IPS DF 19.7 (cell line): ENCODE measurements around the gene PIKFYVE.
"Not testable (repeated sequence)": the region's sequence is repeated elsewhere in the genome, so short reads cannot be mapped to it uniquely, and the experiment has no call there.

Source experiments
- DNase-seq: peaks from one replicate; pipeline ENCODE4 v3.0.0-alpha.2; 2013; ENCODE audit warnings: low read depth, low spot score

Gene PIKFYVE

DNA sequence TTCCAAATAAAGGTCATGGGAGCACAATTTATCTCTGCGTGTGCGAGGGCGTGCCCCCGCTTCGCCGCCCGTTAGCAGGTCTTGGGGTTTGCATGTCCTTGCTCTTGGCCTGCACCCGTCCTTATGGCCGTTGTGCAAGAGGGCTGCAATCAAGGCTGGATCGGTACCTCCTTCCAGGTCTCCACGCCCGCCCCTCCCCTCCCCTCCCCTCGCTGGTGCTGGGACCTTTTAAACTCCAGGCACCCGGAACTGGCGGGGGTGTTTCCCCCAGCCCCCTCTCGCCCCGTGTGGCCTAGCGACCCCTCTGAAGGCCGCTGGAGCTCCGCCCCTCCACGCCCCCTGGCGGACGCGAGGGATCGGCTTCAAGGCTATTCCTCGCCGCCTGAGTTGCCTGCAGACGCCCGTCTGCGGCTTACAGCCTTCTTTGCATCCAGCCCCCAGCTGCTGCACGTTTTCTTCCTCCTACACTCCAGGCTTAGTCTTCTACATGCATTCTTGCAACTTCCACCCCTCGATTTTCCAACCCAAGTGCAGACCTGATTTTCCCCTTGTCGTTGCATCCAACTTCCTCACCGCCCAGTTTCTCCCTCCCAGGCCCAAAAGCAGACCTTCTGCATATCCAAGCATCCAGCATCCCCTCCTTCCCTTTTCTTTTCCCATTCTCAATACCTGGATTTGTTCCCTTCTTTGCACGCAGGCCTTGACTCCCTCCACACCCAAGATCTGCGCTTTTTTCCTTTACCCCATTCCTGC, 11.8 kb upstream of the PIKFYVE start:
- DNase-seq: no peak

GRCh38 chr2:208254871-208255556, 11.0 kb upstream of the PIKFYVE start, which contains the start of gene IDH1:
IDH1 (minus strand) TSS chr2:208255071; CDS start chr2:208251551, 3,520 bp downstream.
- no peak for DNase-seq

GRCh38 chr2:208255557-208256106, 10.4 kb upstream of the PIKFYVE start:
- no peak for DNase-seq

DNA sequence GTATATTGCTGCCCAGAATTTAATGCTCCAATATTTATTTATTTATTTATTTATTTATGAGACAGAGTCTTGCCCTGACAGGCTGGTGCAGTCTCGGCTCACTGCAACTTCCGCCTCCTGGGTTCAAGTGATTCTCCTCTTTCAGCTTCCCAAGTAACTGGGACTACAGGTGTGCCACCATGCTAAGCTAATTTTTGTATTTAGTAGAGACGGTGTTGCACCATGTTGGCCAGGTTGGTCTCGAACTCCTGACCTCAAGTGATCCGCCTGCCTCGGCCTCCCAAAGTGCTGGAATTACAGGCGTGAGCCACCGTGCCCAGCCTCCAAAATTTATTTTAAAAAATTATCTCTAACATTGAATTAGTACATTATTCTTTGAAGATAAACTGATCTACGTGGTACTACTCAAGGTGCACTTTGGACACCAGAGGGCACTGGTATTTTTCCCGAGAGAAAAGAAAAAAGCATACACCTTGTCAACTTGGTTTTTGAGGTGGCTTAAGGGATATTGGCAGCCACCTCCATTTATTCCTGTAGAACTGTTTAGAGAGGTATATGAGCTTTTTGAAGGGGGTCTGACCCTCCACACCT, 9.8 kb upstream of the PIKFYVE start:
- DNase-seq: no peak

- DNase-seq: not testable (repeated sequence)
Observed at GRCh38 chr2:208256849-208257813, 8.9 kb upstream of the PIKFYVE start.

DNA sequence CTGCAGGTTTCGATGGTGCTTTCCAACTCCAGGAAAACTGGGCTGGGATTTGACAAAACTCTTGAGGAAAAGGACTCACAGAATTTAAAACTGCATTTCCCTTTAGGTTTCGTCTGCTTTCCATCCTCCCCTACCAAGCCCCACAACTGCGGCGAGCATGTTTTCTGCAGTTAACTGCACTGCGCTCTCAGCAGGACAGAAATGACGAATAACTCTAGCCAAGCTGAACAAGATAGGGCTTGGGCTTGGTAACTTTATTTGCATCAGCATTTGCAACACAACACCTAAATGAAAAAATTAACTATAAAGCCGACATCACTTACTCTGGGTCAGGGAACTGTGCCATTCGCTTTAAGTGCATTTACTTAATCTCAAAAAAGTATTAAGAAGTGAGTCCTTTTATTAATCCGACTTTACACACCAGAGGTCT, 669 bp upstream of the PIKFYVE start:
- DNase-seq: no peak

GRCh38 chr2:208266553-208266893, 468 bp downstream of the PIKFYVE start:
- no peak for DNase-seq

DNA sequence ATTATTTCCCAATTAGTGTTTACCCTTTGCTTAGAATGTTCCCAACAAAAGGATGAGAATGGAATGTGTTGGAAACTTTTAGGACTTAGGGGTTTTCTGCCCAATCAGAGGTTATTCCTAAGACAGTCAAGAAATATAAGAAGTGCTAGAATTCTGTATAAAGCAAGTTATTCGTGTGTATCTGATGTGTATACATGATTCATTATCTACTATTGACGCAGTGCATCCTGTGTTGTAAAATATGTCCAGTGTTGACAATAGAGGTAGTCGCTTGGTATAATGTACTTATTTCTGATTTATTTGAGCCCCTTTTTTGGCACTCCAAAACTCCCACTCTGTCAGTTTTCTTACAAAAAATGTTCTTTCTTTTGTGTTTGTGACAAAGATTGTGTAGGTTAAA, 881 bp downstream of the PIKFYVE start:
- no peak for DNase-seq

DNA sequence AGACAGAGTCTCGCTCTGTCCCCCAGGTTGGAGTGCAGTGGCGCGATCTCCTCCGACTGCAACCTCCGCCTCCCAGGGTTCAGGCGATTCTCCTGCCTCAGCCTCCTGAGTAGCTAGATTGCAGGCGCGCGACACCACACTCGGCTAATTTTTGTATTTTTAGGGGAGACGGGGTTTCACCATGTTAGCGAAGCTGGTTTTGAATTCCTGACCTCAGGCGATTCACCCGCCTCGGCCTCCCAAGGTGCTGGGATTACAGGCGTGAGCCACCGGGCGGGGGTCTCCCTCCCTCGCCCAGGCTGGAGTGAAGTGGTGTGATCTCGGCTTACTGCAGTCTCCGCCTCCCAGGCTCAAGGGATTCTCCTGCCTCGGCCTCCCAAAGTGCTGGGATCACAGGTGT, 1.5 kb downstream of the PIKFYVE start:
- not testable (repeated sequence) for DNase-seq

DNA sequence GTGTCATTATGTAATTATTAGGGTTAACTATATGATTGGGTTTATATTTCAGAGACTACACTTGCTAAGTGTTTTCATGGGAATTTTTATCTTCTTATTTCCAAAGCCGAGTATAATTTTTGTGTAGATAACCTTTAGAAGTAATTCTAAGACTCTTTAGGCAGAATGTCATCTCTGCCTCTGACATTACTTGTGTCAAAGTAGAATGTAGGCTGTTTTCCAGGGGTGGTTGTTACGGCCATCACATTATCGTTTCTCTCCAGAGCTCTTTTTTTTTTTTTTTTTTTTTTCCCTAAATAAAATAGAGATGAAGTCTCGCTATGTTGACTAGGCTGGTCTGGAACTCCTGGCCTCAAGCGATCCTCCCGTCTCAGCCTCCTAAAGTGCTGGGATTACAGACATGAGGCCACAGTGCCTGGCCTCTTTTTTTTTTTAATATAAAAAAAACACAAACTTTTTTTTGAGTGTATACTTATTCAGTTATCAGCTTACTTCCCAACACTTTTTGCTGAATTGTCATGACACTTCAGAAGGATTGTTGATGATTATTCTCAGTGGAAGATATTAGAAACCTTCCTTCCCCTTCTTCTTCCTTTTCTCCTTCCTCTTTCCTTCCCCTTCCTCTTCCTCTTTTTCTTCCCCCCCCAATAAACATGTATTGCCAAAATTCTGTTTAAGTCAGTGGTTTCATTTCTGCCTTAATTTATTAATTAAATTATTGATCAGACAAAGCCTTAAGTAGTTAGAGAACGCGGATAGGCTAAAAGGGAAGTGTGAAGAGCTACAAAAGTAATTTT, 2.3 kb downstream of the PIKFYVE start:
- DNase-seq: no peak

- no peak for DNase-seq
Observed at GRCh38 chr2:208269091-208269490, 3.0 kb downstream of the PIKFYVE start.

DNA sequence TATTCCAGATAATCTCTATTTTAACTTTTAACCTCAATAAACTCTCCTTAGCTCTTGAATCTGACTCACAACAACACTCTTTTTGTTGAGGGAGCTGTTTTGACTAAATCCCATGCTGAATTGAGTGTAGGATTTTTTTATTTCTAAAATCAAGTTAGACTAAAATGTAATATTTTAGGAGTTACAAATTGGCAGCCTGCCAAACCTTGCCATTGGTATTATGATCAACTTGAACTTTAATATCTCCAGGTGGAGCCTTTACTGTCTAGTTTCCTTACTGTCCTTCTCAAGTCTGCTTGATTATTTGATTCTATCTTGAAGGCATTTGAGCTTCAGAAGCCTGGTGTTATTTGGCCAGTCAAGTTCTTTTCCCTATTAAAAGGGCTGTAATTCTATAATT, 8.7 kb downstream of the PIKFYVE start:
- DNase-seq: no peak

DNA sequence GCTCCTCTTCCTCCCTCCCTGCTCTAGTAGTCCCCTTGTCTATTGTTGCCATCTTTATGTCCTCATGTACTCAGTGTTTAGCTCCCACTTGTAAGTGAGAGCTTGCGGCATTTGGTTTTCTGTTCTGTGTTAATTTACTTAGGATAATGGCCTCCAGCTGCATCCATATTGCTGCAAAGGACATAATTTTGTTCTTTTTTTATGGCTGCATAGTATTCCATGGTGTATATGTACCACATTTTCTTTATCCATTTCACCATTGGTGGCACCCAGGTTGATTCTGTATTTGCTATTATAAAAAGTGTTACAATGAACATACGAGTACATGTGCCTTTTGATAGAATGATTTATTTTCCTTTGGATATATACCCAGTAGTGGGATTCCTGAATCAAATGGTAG, 12.5 kb downstream of the PIKFYVE start:
- DNase-seq: no peak

GRCh38 chr2:208279236-208279635, 13.2 kb downstream of the PIKFYVE start:
- DNase-seq: no peak

- DNase-seq: no peak
Observed at GRCh38 chr2:208280234-208280633, 14.2 kb downstream of the PIKFYVE start.

GRCh38 chr2:208280933-208281332, 14.9 kb downstream of the PIKFYVE start:
- no peak for DNase-seq

GRCh38 chr2:208285853-208286252, 19.8 kb downstream of the PIKFYVE start:
- no peak for DNase-seq

GRCh38 chr2:208294482-208295024, 28.5 kb downstream of the PIKFYVE start:
- no peak for DNase-seq

DNA sequence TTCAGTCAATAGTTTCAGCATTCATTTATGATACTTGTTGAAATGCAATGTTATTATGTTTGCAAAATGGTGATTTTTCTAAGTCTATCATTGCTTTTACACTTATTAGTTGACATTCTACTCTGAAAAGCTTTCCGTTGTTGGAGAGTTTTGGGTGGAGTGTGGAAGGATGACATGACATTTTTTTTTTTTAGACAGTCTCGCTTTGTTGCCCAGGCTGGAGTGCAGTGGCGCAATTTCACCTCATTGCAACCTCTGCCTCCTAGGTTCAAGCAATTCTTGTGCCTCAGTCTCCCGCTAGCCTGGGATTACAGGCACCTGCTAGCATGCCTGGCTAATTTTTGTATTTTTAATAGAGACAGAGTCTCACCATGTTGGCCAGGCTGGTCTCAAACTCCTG, 29.8 kb downstream of the PIKFYVE start:
- DNase-seq: no peak

DNA sequence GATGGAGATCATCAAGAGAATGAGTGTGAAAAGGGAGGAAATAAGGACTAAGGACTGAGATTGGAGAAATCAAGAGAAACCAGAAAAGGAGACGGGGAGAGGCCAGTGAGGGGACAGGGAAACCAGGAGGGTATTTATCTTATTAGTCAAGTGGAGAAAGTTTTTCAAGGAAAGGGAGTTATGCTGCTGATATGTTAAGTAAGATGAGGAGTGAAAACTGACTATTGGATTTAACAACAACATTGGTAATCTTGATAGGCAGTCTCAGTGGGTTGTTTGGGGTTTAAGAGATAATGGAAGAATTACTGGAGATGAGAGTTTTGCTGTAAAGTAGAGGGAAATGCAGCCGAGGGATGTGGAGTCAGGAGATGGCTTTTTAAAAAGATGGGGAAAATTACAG, 30.6 kb downstream of the PIKFYVE start:
- DNase-seq: no peak
